A673 (cell line): ENCODE results near the gene MYOG. TPM values are rescaled to one million over a fixed set of nuclear protein-coding genes. Genes with fewer than 3 reads are reported as not detected.

Experiments
- BruUV-seq: library from RNA; stranded (reverse); fragments of 400-500 nt; replicated peaks from 2 replicates; lab custom pipeline; 2021; lab: Mats Ljungman, UMichigan
- CTCF ChIA-PET: fragments of 300-600 bp; sonication (Branson Sonifier 250); formaldehyde crosslinking; loops from one replicate; lab custom pipeline; 2022; ENCODE audit warnings: antibody characterized with exemption; lab: Charles Lee
- POLR2A ChIA-PET: fragments of 300-600 bp; sonication (Branson Sonifier 250); formaldehyde crosslinking; loops from one replicate; lab custom pipeline; 2022; ENCODE audit warnings: antibody characterized with exemption; ENCODE audit not compliant: low non-redundant PET; lab: Charles Lee
- DNase-seq: peaks from one replicate; pipeline ENCODE4 v3.0.0-alpha.2; 2015; ENCODE audit warnings: low spot score
- H3K27ac ChIP-seq: fragments of 200-600 bp; sonication (generic); 2 replicates; pipeline ENCODE4 v1.5.1; 2016; ENCODE audit warnings: mixed run types, low read depth, mild to moderate bottlenecking, mixed read lengths, antibody characterized with exemption, low read length; ENCODE audit not compliant: poor library complexity, severe bottlenecking
- H3K27me3 ChIP-seq: fragments of 200-600 bp; sonication (generic); replicated peaks from 2 replicates; pipeline ENCODE4 v1.6.1; 2017; ENCODE audit warnings: mixed run types, low read depth, mild to moderate bottlenecking, mixed read lengths, antibody characterized with exemption, low read length; ENCODE audit not compliant: insufficient read depth, poor library complexity
- H3K36me3 ChIP-seq: fragments of 200-600 bp; sonication (generic); 2 replicates; pipeline ENCODE4 v1.6.1; 2016; ENCODE audit warnings: mixed run types, mild to moderate bottlenecking, mixed read lengths, antibody characterized with exemption, low read length; ENCODE audit not compliant: insufficient read depth, poor library complexity, severe bottlenecking
- H3K4me1 ChIP-seq: fragments of 200-600 bp; sonication (generic); 2 replicates; pipeline ENCODE4 v1.6.1; 2017; ENCODE audit warnings: mixed run types, mild to moderate bottlenecking, mixed read lengths, antibody characterized with exemption, low read length; ENCODE audit not compliant: insufficient read depth, poor library complexity, severe bottlenecking
- H3K4me3 ChIP-seq: fragments of 200-600 bp; sonication (generic); 2 replicates; pipeline ENCODE4 v1.5.1; 2016; ENCODE audit warnings: low read depth, mixed run types, mild to moderate bottlenecking, mixed read lengths, low read length; ENCODE audit not compliant: poor library complexity, severe bottlenecking
- H3K9me3 ChIP-seq: fragments of 200-600 bp; sonication (generic); 2 replicates; pipeline ENCODE4 v1.6.1; 2016; ENCODE audit warnings: mixed run types, low read depth, mild to moderate bottlenecking, mixed read lengths, antibody characterized with exemption, low read length; ENCODE audit not compliant: poor library complexity, severe bottlenecking
- EZH2 ChIP-seq: fragments of 200-600 bp; sonication (generic); IDR thresholded peaks from 2 replicates; pipeline ENCODE4 v1.6.1; 2017; ENCODE audit warnings: borderline replicate concordance, low read depth, mild to moderate bottlenecking, mixed read lengths, antibody characterized with exemption, low read length; ENCODE audit not compliant: poor library complexity, severe bottlenecking
- intact Hi-C: fragments of 100-400 bp; cut with micrococcal nuclease; formaldehyde crosslinking; loops from one replicate; pipeline ENCODE4 v1.10.0; 2022; ENCODE audit not compliant: unreplicated experiment
- total RNA-seq: library from RNA; stranded (reverse); gene quantifications from 2 replicates; pipeline ENCODE4 v1.2.3, GENCODE V29; 2021
- TF ChIP-seq, protein P1 (sequence below): fragments of 300-800, 200-600 bp; sonication (generic); conservative IDR thresholded peaks from 2 replicates; pipeline ENCODE4 v1.5.1; 2017; ENCODE audit warnings: low read depth, mild to moderate bottlenecking, antibody characterized with exemption, low read length, moderate library complexity, mixed read lengths

Gene MYOG
- total RNA-seq, 1 experiment from 2014 or later, result not detected

DNA sequence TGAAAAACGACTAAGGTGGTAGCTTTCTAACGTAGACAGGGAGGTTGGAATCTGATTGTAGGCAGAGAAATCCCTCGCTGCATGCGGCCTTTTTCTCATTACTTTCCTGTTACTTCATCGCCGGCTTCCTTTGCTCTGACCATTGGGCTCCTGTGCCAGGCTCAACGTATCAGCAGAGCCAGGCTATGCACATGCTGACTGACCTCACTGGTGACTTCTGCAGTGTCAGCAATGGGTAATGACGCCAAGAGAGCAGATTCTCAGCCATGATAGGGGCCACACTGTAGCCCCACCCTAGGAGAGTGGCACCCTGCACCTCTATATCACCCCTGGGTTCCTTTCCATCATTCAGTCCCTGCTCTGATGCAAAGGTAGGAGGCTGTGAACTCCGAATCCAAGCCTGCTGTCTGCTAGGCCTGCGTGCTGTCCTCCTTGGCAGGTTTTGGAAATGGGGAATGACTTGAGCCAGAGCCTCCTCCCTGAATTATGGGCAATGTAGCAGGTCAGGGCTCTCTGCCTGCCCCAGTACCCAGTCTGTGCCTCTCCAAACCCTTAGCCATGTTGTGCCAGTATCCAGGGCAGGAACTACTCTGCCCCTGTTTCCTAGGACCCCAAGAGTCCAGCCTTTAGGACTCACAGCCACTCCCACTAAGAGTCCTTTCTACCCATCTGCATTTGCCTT is 48.2 kb downstream of the MYOG start:
- DNase-seq, result no peak
- intact Hi-C loops, result loop anchor here (2.0 kb wide), 1 partner anchor 231 kb away; no protein-coding TSS in a partner anchor
- H3K4me1 ChIP-seq, result no peaks in the 10 kb centered on the region
- H3K27me3 ChIP-seq, result no peaks in the 10 kb centered on the region
- no peak overlapping the region for H3K27ac ChIP-seq
- H3K9me3 ChIP-seq, result no peaks in the 10 kb centered on the region
- POLR2A ChIA-PET, result no interaction called here
- no TSS peak for BruUV-seq
- no peaks in the 10 kb centered on the region for H3K36me3 ChIP-seq
- H3K4me3 ChIP-seq, result no peak overlapping the region
- TF ChIP-seq, protein P1, sequence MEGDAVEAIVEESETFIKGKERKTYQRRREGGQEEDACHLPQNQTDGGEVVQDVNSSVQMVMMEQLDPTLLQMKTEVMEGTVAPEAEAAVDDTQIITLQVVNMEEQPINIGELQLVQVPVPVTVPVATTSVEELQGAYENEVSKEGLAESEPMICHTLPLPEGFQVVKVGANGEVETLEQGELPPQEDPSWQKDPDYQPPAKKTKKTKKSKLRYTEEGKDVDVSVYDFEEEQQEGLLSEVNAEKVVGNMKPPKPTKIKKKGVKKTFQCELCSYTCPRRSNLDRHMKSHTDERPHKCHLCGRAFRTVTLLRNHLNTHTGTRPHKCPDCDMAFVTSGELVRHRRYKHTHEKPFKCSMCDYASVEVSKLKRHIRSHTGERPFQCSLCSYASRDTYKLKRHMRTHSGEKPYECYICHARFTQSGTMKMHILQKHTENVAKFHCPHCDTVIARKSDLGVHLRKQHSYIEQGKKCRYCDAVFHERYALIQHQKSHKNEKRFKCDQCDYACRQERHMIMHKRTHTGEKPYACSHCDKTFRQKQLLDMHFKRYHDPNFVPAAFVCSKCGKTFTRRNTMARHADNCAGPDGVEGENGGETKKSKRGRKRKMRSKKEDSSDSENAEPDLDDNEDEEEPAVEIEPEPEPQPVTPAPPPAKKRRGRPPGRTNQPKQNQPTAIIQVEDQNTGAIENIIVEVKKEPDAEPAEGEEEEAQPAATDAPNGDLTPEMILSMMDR, result no peak
- no peak for TF ChIP-seq EZH2
- CTCF ChIA-PET, result interaction anchor here (2.7 to 3.5 kb wide), 3 partner anchors 8 to 179 kb away, joined by 13 to 65 read pairs (median 23); no protein-coding TSS in a partner anchor

DNA sequence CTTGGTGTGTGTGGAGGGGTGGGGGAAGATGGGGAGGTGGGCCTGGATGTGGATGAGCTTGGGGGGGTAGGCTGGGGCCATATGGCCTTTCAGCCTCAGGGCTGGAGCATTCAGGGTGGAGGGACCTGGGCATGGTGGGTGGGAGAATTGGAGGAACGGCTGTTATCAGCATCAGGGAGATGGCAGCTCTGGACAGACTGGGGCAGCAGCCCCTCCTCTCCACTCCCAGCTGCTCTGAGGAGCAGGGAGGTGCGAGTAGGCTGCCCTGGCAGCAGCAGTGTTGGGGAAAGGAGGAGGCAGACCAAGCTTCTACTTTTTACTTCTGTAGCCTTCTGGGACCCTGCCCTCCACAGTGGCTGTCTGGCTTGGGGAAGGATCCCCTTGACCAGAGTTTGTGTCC is 49.3 kb downstream of the MYOG start:
- Histone ChIP-seq H3K27me3 (no peaks in the 10 kb centered on the region), H3K9me3 (no peaks in the 10 kb centered on the region), H3K4me1 (no peaks in the 10 kb centered on the region), H3K27ac (no peak overlapping the region), H3K4me3 (no peak overlapping the region), H3K36me3 (no peaks in the 10 kb centered on the region)
- BruUV-seq, result no TSS peak
- DNase-seq, result no peak
- TF ChIP-seq, protein P1, result no peak
- no peak for TF ChIP-seq EZH2
- intact Hi-C loops, result no loop called here
- ChIA-PET CTCF (interaction anchor here (1.3 kb wide), 1 partner anchor 10 kb away, joined by 9 read pairs; no protein-coding TSS in a partner anchor), POLR2A (no interaction called here)

DNA sequence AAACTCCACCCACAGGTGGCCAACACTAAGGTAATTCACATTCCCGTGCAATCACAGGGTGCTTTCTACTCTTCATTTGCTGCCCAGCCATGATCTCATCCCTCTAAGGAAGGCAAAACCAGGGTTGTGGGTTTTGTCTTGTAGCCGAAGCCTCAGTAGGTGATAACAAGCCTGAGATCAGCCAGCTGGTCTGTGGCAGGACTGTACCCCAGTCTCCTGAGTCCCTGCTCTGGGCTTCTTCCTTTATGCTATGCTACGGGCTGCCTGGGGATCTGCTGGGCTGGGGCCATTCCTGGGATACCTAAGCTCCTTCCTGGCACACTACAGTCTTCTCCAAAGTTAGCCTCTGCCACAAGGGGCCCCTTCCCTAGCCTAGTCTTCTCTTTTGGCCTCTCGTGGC is 49.7 kb downstream of the MYOG start:
- BruUV-seq, result no TSS peak
- Histone ChIP-seq H3K9me3 (no peaks in the 10 kb centered on the region), H3K27ac (no peak overlapping the region), H3K36me3 (no peaks in the 10 kb centered on the region), H3K27me3 (no peaks in the 10 kb centered on the region), H3K4me1 (no peaks in the 10 kb centered on the region), H3K4me3 (no peak overlapping the region)
- CTCF ChIA-PET, result interaction anchor here (1.1 to 1.3 kb wide), 2 partner anchors 11 to 231 kb away, joined by 5 to 9 read pairs; no protein-coding TSS in a partner anchor
- TF ChIP-seq, protein P1, result no peak
- no peak for TF ChIP-seq EZH2
- POLR2A ChIA-PET, result no interaction called here
- DNase-seq, result no peak
- intact Hi-C loops, result no loop called here
